ENCODE data around the gene CNFN. TPM values are rescaled to one million over a fixed set of nuclear protein-coding genes. Genes with fewer than 3 reads are reported as not detected.
A peak's percentile ranks its signal among the peaks of the same experiment; 100 is the strongest.

Gene CNFN
- total RNA-seq, 2 donors from 2014 or later, result 4.2 to 5.4 TPM

GRCh38 chr19:42412227-42412626 lies 22.1 kb upstream of the CNFN start:
- intact Hi-C loops (cut with DNase I, micrococcal nuclease), result no loop called here
- ATAC-seq, result peak; percentile 96
- DNase-seq, result peak; percentile 74 to 86

GRCh38 chr19:42411581-42412178 lies 21.6 kb upstream of the CNFN start:
- ATAC-seq (no peak), DNase-seq (no peak)
- intact Hi-C loops (cut with DNase I, micrococcal nuclease), result no loop called here

- DNase-seq (no peak), ATAC-seq (no peak)
- intact Hi-C loops (cut with DNase I, micrococcal nuclease), result no loop called here
These were observed 20.3 kb upstream of the CNFN start for GRCh38 chr19:42410371-42410770.

- intact Hi-C loops (cut with DNase I, micrococcal nuclease), result no loop called here
- no peak for DNase-seq
- no peak for ATAC-seq
These were observed 19.4 kb upstream of the CNFN start for GRCh38 chr19:42409477-42409876.

GRCh38 chr19:42407816-42408175 lies 17.7 kb upstream of the CNFN start:
- DNase-seq (no peak), ATAC-seq (no peak)
- intact Hi-C loops (cut with DNase I, micrococcal nuclease), result no loop called here

GRCh38 chr19:42407085-42407815 lies 17.2 kb upstream of the CNFN start:
- intact Hi-C loops (cut with DNase I, micrococcal nuclease), result no loop called here
- ATAC-seq, result no peak
- DNase-seq, result no peak

GRCh38 chr19:42406111-42406510 lies 16.0 kb upstream of the CNFN start:
- DNase-seq (no peak), ATAC-seq (no peak)
- intact Hi-C loops (cut with DNase I, micrococcal nuclease), result no loop called here

GRCh38 chr19:42403586-42403985 lies 13.5 kb upstream of the CNFN start:
- ATAC-seq (no peak), DNase-seq (no peak)
- intact Hi-C loops (cut with DNase I, micrococcal nuclease), result no loop called here

- ATAC-seq, result no peak
- DNase-seq, result no peak
- intact Hi-C loops (cut with DNase I, micrococcal nuclease), result no loop called here
These were observed 12.4 kb upstream of the CNFN start for GRCh38 chr19:42402376-42403116.

GRCh38 chr19:42401365-42402303 lies 11.5 kb upstream of the CNFN start:
- ATAC-seq (peak; percentile 61), DNase-seq (peak; percentile 55 to 88)
- intact Hi-C loops (cut with DNase I, micrococcal nuclease), result no loop called here

GRCh38 chr19:42400404-42400803 lies 10.3 kb upstream of the CNFN start:
- intact Hi-C loops (cut with DNase I, micrococcal nuclease), result no loop called here
- DNase-seq, result no peak
- ATAC-seq, result no peak

- DNase-seq (peak in 1 of 2 donors; percentile 26), ATAC-seq (no peak)
- intact Hi-C loops (cut with DNase I, micrococcal nuclease), result no loop called here
These were observed 7.4 kb upstream of the CNFN start for GRCh38 chr19:42397263-42398166.

GRCh38 chr19:42396381-42397262 lies 6.5 kb upstream of the CNFN start:
- intact Hi-C loops (cut with DNase I, micrococcal nuclease), result no loop called here
- ATAC-seq (peak; percentile 96), DNase-seq (peak; percentile 95 to 98)

- DNase-seq (no peak), ATAC-seq (no peak)
- intact Hi-C loops (cut with DNase I, micrococcal nuclease), result no loop called here
These were observed 4.7 kb upstream of the CNFN start for GRCh38 chr19:42394751-42395150.

GRCh38 chr19:42392165-42392564 lies 2.1 kb upstream of the CNFN start:
- ATAC-seq, result no peak
- no peak for DNase-seq
- intact Hi-C loops (cut with DNase I, micrococcal nuclease), result no loop called here

GRCh38 chr19:42388851-42389489 lies 1.1 kb downstream of the CNFN start:
- ATAC-seq (no peak), DNase-seq (no peak)
- intact Hi-C loops (cut with DNase I, micrococcal nuclease), result no loop called here
